Stimulated activated CD8-positive, alpha-beta memory T cell treated with anti-CD3 and anti-CD28 coated beads, Interleukin-4, amount 100 ng/mL, for 24 hours (primary cell): Measurements from ENCODE around the gene BSND.
"Not testable (repeated sequence)": the region's sequence is repeated elsewhere in the genome, so short reads cannot be mapped to it uniquely, and the experiment has no call there.

ENCODE experiments used
- DNase-seq: peaks from one replicate; pipeline ENCODE4 v3.0.0-alpha.2; 2020; ENCODE audit warnings: low read depth

BSND gene

DNA sequence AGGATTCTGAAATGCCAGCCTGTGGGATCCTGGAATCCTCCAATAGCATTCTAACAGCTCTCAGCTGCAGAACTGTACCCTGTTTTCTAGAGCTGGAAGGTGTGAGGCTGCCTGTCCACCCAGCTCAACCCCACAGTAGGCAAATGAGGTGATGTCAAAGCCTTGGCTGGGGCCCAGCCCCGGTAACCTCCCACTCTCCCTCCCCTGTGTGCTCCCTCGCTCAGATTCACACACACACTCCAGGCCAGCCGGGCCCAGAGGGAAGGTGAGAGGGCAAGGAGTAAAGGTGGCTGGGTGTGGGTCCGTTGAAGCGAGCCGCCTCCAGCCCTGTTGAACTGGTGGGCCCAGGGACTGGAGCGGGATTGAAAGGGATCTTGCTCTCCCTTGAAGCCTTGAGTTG is at the start of gene BSND:
BSND (plus strand) TSS at position 257 of the 400 bp plus-strand sequence. CDS start 254 bp downstream, outside the sequence.
- no peak for DNase-seq

DNA sequence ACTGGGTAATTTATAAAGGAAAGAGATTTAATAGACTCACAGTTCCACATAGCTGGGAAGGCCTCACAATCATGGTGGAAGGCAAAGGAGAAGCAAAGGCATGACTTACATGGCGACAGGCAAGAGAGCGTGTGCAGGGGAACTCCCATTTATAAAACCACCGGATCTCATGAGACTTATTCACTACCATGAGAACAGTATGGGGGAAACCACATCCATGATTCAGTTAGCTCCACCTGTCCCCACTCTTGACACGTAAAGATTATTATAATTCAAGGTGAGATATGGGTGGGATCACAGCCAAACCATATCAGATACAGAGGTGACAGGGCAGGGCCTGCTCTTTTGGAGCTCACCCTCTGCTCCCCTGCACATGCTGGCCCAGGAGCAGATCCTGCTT is 49.7 kb upstream of the BSND start:
- DNase-seq, result no peak

DNA sequence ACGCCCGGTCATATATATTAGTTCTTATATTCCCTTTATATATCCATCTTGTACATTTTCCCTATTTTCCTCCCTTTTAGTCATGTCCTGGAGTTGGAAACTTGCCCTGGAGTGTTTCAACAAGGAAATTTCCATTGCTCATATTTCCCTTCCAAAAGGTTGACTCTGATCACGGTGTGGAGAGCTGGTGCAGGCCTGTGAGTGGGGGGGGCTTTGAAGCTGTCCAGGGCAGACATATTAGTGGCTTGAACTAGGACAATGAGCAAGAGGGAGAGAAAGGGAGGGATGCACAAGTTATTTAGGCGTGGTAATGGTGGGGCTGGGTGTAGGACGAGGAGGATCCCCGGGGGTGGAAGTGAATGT is 48.7 kb upstream of the BSND start:
- DNase-seq, result no peak

DNA sequence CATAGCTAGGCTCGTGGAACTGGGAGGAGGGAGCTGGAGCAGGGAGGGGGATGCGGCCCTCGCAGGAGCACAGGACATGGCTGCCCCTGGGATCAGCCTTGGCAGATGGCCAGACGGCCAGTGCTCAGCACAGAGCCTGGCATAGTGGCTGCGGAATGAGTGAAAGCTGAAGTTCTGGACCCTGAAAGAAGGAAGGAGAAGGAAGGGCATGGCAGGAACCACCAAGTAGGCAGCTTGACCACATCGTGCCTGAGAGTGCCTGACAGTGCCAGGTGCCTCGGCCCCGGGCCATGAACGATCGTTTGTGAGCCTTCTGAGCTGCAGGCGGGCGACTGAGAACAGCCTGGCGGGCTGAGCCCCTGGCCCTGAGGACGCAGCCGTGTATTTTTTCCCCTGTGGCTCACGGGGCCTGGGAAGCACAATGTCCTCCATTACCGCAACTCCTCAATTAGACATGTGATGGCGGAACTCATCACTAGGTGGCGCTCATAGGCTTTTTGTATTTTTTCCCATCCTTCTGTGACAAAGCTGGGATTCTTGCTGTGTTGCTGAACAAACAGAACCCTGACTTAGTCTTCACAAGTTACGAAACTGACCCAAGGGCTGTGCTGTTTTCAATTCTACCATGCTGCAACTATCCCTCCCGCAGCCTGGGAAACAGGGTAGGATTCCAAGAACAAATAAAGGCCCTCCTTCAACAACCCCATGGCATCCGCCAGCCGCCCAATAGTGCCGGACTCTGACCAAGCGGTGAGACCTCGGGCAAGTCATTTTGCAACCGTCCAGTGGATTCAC is 48.2 kb upstream of the BSND start:
- peak; percentile 19 for DNase-seq

DNA sequence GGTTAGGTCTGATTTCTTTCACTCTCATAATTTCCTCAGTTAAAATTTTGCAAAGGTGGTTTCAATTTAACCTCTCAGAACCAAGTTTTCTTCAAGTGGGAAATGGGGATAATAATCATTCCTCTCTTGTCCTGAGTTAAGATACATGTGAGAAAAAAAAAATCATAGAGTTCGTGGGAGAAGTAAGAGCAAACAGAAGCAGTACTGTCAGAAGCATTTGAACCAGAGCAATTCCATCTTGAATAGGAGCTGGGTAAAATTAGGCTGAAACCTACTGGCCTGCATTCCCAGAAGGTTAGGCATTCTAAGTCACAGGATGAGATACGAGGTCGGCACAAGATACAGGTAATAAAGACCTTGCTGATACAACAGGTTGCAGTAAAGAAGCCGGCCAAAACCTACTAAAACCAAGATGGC is 46.9 kb upstream of the BSND start:
- DNase-seq, result no peak

DNA sequence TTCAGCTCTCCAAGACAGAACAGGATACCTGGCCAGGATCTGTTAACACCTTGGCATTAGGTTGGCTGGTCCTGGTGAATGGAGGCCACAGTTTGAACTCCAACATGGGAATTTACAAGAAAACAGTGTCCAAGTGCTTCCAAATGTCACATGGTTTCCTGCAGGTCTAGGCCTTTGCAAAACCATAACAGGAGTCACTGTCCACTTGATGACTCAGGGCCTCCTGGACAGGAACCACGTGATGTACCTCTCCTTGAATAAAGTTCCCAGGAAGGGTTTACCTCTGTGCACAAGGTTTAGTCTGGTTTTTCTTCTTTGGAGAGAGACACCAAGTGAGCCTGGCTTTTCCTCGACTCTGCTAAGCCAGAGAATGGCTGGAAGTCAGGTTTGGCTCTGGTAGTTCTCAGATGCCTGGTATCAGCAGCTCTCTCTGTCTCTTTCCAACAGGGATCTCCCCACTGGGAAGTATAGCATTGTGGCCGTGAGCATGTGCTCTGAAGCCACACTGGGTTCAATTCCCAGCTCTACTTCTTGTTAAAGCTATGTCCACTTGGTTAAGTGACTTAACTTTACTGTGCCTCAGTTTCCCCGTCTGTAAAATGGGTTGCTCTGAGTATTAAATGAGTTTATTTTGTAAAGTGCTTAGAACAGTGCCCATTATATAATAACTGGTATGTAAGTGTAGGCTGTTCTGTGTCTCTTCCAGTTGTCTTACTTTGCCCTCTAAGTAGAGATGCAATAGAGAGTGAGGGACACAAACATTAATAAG is 45.6 kb upstream of the BSND start:
- no peak for DNase-seq

DNA sequence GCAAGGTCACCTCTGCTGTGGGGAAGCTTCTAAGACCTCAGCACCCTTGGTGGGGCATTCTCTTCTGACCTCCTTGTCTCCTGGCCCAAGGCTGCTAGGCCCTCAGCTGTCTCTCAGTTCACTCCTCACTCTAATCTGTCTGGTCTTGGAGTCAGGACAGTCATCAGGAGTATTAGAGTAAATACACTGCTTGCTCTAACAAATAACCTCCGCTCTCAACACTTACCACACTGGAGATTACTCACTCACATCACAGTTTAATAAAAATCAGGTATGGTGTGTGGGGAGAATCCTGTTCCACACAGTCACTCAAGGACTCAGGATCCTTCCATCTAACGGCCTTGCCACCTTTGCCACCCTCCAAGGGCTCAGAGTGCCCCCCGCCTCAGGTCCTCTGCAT is 44.9 kb upstream of the BSND start:
- no peak for DNase-seq

DNA sequence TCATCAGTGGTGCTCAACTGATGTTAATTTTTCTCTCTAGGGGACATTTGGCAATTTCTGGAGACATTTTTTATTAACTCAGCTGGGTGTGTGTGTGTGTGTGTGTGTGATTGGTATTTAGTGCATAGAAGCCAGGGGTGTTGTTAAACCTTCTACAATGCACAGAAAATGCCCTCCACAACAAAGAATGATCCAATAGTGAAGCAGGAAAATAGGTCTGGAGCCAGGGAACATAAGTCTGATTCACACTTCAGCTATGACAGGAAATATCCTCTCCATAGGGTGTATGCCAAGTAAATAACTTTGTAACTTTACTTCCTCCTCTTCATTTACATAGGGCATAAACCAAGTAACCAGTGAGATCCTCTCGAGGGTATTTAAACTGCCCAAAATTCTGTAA is 43.4 kb upstream of the BSND start:
- no peak for DNase-seq

DNA sequence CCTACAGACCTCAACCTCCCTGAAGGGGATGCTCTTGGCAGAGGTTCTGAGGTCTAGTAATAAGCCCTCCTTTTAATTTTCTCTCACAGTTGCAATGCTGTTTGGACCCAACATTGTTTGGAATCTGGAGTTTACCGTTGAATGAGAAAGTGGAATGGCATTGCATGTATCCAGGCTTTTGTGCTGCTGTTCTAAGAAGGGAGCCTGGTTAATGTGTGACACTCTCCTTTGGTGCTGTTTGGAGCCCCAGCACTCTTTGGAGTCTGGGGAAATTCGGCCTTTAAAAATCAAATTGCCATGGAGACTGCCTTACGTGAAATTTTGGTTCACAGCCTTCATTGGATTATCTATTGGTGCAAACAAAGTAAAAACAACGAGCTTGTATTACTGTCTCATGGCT is 42.0 kb upstream of the BSND start:
- DNase-seq, result no peak

DNA sequence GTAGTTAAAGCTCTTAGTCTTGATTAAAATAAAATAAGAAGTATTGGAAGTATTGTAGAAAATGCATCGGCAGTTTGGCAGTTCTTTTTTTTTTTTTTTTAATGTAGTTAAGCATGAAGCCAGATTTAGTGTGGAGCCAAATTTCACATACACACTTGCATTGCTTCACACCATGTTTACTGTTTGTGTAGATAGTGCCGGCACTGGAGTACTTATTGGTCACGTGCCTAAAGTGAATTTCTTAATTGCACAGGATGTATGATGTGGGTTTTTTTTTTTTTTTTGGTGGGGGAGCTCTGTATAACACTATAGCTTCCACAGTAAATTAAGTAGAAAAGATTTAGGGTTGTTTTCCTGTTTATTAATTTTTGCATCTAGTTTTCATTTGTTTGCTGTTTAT is 39.5 kb upstream of the BSND start:
- DNase-seq, result no peak

DNA sequence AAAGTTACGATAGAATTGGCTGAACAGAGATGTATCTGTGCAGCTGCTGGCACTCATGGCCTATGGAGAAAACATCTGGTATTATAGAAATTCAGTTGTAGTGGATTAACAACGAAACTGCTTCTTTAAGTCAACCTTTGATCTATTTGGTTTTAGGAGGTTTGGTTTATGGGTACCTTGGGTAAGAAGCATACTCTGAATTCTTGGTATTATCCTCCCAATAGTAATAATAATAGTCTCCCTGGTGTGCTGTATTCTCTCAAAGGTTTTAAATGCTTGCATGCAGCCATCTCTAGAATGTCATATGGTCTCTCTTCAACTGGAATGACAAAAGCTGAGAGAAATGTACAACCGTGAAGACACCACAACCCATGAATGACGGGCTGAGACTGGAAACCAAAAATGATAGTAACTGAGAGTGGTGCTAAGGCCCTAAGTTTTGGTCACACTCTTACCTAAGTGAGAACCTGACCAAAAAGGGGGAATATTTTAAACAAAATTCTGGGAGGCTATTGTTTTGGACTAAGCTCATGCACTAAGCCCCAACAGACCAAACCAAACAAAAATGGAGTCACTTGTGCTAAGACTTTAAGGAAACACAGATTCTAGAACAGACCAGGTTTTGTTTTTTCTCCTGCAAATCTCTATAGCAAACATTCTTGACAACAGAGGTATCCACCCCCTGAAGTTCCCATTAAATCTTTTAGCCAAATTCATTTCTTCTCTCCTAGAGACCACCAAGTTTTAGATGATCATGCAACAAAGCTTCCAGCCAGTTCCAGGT is 35.9 kb upstream of the BSND start:
- no peak for DNase-seq

DNA sequence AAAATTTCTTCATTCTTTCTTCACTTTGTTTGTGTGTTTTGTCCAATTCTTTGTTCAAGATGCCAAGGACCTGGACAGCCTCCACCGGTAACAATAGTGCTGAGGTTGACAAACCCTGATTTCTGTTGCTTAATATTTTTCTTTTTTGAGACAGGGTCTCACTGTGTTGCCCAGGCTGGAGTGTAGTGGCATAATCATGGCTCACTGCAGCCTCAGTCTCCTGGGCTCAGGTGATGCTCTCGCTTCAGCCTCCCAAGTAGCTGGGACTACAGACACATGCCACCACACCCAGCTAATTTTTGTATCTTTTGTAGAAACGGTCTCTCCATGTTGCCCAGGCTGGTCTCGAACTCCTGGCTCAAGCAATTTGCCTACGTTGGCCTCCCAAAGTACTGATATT is 34.9 kb upstream of the BSND start:
- not testable (repeated sequence) for DNase-seq

DNA sequence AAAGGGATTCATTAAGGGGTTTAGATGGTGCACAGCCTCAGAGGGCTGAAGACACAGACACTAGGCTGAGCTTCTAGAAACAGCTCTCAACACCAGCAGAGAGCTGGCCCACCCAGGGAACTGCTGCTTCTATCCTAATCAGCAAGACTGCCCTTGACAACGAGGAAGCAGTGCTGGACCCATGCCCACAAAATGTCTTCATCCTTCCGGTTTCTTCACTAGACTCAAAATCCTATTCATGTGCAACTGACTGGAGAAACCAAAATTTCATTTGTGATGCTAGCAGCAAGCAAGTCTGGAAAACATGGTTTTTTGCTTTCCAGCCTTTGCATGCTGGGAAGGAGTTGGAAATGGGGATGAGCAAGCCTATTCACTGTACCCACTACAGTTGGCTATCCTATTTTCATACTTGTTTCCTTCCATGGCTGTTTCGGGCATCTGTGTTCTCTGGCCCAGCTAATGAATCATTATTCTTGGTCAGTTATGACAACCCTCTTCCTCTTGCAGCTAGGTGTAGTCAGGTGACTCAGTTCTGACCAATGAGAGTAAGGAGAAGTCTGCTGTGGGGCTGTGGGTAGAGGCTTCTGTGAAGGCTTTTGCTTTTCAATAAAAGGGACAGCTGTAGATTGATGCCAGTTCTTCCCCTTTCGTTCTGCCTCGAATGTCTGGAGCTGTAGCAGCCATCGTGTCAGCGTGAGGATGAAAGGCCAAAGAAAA is 33.0 kb upstream of the BSND start:
- no peak for DNase-seq

DNA sequence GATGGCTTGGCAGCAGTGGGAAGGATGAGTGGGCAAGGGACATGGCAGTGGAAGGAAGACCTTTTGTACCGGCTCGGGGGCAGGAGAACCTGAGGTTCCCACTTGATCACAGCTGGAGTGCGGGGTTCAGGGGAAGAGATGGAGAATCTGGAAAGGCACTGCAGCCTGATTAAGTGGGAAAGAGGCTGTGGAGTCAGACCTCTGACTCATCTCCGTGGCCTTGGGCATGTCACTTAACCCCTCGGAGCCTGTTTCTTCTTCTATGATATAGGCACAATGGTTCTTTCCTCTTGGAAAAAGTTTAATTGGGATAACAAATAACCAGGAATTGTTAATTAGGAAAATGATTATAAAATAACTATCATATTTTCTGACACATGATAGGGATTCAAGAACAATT is 31.4 kb upstream of the BSND start:
- no peak for DNase-seq

DNA sequence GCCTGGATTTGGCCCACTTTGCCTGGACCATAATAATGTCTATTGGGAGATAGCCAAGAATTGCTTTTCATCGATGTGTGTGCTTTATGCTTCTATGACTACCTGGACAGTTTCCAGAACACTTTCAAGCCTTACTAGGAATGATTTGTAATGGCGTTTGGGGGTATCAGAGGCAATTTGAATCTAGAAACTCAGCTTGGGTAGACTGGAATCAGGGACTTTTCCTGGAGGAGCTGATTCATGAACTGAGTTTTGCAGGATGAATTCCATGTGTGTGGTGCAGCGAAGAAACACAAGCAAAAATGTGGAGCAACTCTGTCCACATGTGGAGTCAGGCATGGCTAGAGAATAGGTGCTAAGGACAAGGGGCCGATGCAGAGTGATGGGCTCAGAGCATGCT is 30.2 kb upstream of the BSND start:
- DNase-seq, result no peak

DNA sequence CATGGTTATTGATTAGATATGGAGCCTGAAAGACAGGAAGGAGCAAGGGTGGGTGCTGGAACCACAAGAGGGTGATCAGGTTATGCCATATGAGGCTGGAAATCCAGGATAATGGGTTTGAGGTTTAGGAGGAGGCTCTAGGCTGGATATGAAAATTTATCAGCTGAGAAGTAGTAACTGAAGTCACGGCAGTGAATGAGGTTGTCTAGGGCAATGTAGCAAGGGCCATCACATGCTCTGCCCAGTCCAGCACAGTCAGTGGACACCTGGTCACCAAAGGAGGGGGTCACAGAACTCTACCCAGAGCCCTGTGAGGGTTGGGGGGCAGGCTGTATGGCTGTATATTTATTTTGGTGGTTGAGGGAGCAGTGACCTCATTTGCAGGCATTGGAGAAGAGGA is 28.9 kb upstream of the BSND start:
- DNase-seq, result no peak

DNA sequence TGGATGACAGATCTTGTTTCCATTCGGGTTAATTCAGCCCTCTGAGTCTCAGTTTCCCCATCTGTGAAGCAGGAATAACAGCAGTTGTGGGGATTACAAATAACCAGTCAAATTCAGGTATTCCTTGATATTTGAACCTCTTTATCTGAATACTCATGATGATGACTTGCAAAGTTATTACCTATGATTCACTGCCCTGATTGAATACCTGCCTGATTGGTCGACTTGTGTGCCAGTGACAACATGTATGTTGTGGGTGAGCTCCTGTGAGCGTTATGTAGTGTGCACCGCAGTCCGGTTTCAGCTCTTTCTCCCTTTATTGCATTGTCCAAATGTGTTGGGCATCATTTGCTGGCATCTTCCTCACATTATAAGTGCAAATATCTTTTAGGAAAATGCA is 27.8 kb upstream of the BSND start:
- no peak for DNase-seq

DNA sequence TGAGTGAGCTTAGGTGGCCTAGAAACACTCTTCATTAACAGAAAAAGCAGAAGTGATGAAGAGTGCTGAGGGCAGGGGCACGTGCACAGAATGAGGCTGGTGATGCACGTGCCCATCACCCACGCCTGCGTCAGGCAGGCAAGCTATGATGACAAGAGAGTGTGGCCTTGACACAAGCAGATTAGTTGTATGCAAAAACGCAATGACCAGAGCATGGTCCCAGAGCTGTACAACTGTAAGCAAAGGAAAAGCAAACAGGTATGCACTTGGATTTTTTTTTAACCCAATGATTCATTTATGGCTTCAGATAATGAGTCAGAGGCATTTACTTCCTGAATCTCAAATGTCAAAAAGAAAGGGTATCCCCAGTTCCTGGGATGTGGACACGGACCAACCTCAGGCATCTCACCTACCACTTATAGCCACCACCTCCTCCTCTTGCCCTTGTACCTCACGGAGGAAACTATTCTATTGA is 27.4 kb upstream of the BSND start:
- no peak for DNase-seq

DNA sequence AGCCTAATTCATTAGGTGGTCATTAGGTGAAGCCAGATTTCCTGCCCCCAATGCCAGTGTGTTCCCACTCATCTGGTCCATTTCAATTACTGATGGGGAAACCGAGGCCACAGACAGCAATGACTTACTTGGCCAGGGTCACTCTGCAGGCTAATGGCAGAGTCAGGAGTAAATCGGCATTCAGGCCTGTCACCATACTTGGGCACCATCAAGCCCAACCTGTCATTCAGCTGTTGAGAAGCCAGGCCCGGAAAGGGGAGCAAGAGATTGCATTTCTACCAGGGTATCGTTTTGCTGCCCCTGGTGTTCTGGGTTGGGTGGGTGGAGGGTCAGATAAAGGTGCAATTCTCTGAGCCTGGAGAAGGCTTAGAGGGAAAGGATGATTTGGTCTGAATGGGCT is 26.3 kb upstream of the BSND start:
- no peak for DNase-seq

DNA sequence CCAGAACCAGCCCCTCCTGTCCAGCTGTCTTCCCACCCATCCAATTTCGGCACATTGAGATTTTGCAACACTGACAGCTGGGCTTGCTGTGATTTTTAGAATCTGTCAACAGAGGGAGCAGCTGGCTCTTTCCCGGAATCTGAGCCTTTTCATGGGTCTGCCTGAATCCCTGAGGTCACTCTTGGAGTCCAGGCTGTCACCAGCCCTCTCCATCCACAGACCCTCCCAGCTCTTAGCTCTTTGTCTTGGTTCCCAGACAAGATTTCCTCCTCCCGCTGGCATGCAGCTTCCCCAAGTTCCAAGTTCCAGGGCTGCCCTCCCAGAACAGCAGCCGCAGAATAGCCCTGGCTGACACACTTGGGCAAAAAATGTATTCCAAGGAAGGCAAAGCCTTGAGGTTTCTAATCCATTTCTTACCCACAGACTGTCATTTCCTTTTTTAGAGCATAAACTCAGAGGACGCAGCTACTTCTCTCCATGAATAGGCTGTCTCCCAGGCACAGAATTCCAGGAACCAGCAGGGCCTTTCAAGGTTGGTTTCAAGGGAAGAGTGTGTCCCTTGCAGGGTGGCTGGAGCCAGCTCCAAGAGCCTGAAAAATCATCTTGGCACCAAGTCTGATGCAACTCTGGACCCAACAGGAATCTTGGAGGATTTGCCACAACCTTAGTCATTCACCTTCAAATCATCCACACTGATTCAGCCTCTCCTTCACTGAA is 25.4 kb upstream of the BSND start:
- DNase-seq, result no peak

DNA sequence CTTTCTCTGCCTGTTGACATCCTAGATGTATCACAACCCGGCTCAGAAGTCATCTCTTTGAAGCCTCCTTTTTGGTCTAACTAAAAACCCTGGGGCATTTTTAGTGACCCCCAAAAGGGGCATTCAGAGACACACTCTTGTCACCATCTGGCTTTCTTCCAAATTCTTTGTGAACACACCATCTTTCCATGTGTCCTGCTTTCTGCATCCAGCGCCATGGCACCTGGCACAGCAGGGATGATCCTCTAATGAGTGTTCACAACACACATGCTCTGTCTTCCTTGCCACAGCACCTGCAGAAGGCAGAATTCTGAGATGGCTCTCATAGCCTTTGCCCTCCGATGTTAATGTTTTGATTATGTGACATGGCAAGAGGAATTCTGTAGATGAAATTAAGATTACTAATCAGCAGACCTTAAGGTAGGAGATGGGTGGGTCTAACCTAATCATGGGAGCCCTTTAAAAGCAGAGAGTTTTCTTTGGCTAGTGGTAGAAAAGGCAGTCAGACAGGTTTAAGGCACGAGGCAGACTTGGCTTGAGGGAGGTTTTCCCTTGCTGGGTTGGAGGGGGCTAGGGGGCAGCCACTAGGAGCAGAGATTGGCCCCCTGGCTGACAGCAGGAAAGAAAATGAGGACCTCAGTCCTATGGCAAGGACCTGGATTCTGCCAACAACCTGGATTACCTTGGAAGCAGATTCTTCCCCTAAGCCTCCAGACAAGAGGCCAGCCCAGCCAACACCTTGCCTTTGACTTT is 23.2 kb upstream of the BSND start:
- no peak for DNase-seq
